Spleen (tissue), 7 donors: Measurements from ENCODE around the gene SLC22A1.

Experiments used
- POLR2AphosphoS5 ChIP-seq, 3 donors: sonication (generic); formaldehyde crosslinking; IDR thresholded peaks; one replicate each; pipeline ENCODE4 v1.5.1; 2017; ENCODE audit warnings: antibody characterized with exemption in 3 of 3
- TF ChIP-seq, protein P1 (sequence below), 11 experiments: fragments of 200-600 bp in 7 of 11; fragments of 450-650 bp in 4 of 11; sonication (generic) in 4 of 11; IDR thresholded peaks in 8 of 11; conservative IDR thresholded peaks in 3 of 11; 1 replicate in 7 of 11; 2 replicates in 4 of 11; pipeline versions ENCODE4 v1.4.0 to v1.8.0; 2016 to 2021; ENCODE audit warnings: antibody characterized with exemption in 11 of 11, inconsistent platforms in 4 of 11, mild to moderate bottlenecking in 1 of 11
- donor health status: DM: no; HTN: no; CAD: no; lungs with moderate emphysema.
- donor health status: DM: no; HTN: no; CAD: no.
- donor health status: DM: no; HTN: no; CAD: no.

DNA sequence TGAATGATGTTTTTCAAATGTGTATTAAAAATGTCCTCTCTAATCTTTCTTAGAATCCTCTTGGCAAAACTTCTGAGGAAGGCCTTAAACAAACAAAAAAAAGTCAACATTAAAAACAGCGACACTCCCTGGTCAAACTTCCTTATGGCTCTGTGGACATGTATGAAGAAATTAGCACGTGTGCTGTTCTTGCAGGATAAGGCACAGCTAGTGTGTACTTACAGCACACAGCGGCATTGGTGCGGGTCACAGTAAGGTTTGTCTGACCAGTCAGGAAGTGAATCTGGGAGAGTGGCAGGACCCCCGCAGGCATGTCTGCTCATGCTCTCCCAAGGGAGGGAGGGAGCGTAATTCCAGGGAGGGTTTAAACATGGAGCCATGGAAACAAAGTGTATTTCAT, 38.8 kb downstream of the SLC22A1 start:
- TF ChIP-seq, protein P1, sequence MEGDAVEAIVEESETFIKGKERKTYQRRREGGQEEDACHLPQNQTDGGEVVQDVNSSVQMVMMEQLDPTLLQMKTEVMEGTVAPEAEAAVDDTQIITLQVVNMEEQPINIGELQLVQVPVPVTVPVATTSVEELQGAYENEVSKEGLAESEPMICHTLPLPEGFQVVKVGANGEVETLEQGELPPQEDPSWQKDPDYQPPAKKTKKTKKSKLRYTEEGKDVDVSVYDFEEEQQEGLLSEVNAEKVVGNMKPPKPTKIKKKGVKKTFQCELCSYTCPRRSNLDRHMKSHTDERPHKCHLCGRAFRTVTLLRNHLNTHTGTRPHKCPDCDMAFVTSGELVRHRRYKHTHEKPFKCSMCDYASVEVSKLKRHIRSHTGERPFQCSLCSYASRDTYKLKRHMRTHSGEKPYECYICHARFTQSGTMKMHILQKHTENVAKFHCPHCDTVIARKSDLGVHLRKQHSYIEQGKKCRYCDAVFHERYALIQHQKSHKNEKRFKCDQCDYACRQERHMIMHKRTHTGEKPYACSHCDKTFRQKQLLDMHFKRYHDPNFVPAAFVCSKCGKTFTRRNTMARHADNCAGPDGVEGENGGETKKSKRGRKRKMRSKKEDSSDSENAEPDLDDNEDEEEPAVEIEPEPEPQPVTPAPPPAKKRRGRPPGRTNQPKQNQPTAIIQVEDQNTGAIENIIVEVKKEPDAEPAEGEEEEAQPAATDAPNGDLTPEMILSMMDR (IDR thresholded peaks at IDR 0.05 in 8 of 11, conservative IDR thresholded peaks at IDR 0.05 in 3 of 11) = no peak
- no peak for TF ChIP-seq POLR2AphosphoS5 (IDR thresholded peaks at IDR 0.05)
